HepG2 (cell line): ENCODE results near the gene PTPRC. TPM values are rescaled to one million over a fixed set of nuclear protein-coding genes. Genes with fewer than 3 reads are reported as not detected.

Source experiments
- ATF4 ChIP-seq, 2 experiments: fragments of 450-650 bp in 1 of 2; sonication (generic) in 1 of 2; formaldehyde crosslinking; IDR thresholded peaks; 2 replicates each; pipeline versions ENCODE4 v1.5.0 to v1.8.0; 2020 to 2022; ENCODE audit warnings: mild to moderate bottlenecking in 1 of 2, missing genetic modification reagents in 1 of 2
- ATF5 ChIP-seq: sonication (generic); formaldehyde crosslinking; IDR thresholded peaks from 2 replicates; pipeline ENCODE4 v1.4.0; 2020; ENCODE audit warnings: mild to moderate bottlenecking, low read depth, missing genetic modification reagents
- ATF7-NPFF ChIP-seq: sonication (generic); formaldehyde crosslinking; IDR thresholded peaks from 2 replicates; pipeline ENCODE4 v1.8.1; 2023; ENCODE audit warnings: mild to moderate bottlenecking, low read depth, missing genetic modification reagents, moderate library complexity
- CAMTA2 ChIP-seq: sonication (generic); formaldehyde crosslinking; IDR thresholded peaks from 2 replicates; pipeline ENCODE4 v1.4.0; 2020; ENCODE audit warnings: mild to moderate bottlenecking, missing genetic modification reagents, borderline replicate concordance
- CEBPG ChIP-seq: IDR thresholded peaks from 2 replicates; pipeline ENCODE4 v1.6.1; 2016
- CTCF ChIP-seq: sonication (generic); formaldehyde crosslinking; IDR thresholded peaks from 2 replicates; pipeline ENCODE4 v1.5.0; 2020; ENCODE audit warnings: mild to moderate bottlenecking, missing genetic modification reagents, moderate library complexity
- DDIT3 ChIP-seq: sonication (generic); formaldehyde crosslinking; IDR thresholded peaks from 2 replicates; pipeline ENCODE4 v1.4.0; 2020; ENCODE audit warnings: mild to moderate bottlenecking, missing genetic modification reagents
- GFI1 ChIP-seq: sonication (generic); formaldehyde crosslinking; IDR thresholded peaks from 2 replicates; pipeline ENCODE4 v1.5.0; 2020; ENCODE audit warnings: missing genetic modification reagents, mild to moderate bottlenecking, borderline replicate concordance
- HNF1A ChIP-seq, 2 experiments: sonication (generic) in 1 of 2; formaldehyde crosslinking in 1 of 2; IDR thresholded peaks; 2 replicates each; pipeline versions ENCODE4 v1.4.0 to v1.6.1; 2016 to 2020; ENCODE audit warnings: borderline replicate concordance in 1 of 2, low read depth in 1 of 2, mild to moderate bottlenecking in 1 of 2, missing genetic modification reagents in 1 of 2
- JARID2 ChIP-seq: sonication (generic); formaldehyde crosslinking; IDR thresholded peaks from 2 replicates; pipeline ENCODE4 v1.8.1; 2023; ENCODE audit warnings: missing genetic modification reagents, inconsistent platforms; ENCODE audit not compliant: insufficient replicate concordance
- KDM2A ChIP-seq: sonication (generic); formaldehyde crosslinking; IDR thresholded peaks from 2 replicates; pipeline ENCODE4 v1.4.0; 2020; ENCODE audit warnings: low read depth, missing genetic modification reagents, borderline replicate concordance
- MBNL3 ChIP-seq: fragments of 250-450 bp; sonication (Bioruptor Pico); conservative IDR thresholded peaks from 2 replicates; pipeline ENCODE4 v1.8.0; 2022; ENCODE audit warnings: mild to moderate bottlenecking, inconsistent platforms
- MXI1 ChIP-seq: IDR thresholded peaks from 3 replicates; pipeline ENCODE4 v1.6.1; 2012; ENCODE audit warnings: low read depth, low read length, inconsistent platforms, borderline replicate concordance
- NFKBIZ ChIP-seq: IDR thresholded peaks from 2 replicates; pipeline ENCODE4 v1.6.1; 2018; ENCODE audit warnings: missing genetic modification reagents, missing compliant biosample characterization
- SIX1 ChIP-seq: sonication (generic); formaldehyde crosslinking; IDR thresholded peaks from 2 replicates; pipeline ENCODE4 v1.4.0; 2020; ENCODE audit warnings: missing genetic modification reagents, borderline replicate concordance
- STAG1 ChIP-seq: sonication (generic); formaldehyde crosslinking; IDR thresholded peaks from 2 replicates; pipeline ENCODE4 v1.4.0; 2020; ENCODE audit warnings: missing genetic modification reagents
- ZC3H13 ChIP-seq: sonication (generic); formaldehyde crosslinking; IDR thresholded peaks from 2 replicates; pipeline ENCODE4 v1.8.1; 2023; ENCODE audit warnings: mild to moderate bottlenecking, missing genetic modification reagents, moderate library complexity
- ZNF20 ChIP-seq: sonication (generic); formaldehyde crosslinking; IDR thresholded peaks from 2 replicates; pipeline ENCODE4 v1.4.0; 2020; ENCODE audit warnings: mild to moderate bottlenecking, moderate library complexity, missing genetic modification reagents
- ZNF30 ChIP-seq: sonication (generic); formaldehyde crosslinking; IDR thresholded peaks from 2 replicates; pipeline ENCODE4 v1.5.0; 2020; ENCODE audit warnings: mild to moderate bottlenecking, missing genetic modification reagents
- ZNF616 ChIP-seq: sonication (generic); formaldehyde crosslinking; IDR thresholded peaks from 2 replicates; pipeline ENCODE4 v1.5.0; 2020; ENCODE audit warnings: low read depth, mild to moderate bottlenecking, missing genetic modification reagents
- polyA plus RNA-seq, 8 experiments: library from polyadenylated mRNA; depleted of rRNA in 3 of 8; stranded (reverse) in 7 of 8; unstranded in 1 of 8; fragments of >200 nt; fragmentation: Illumina TruSeq in 4 of 8; extraction: Trizol in 4 of 8; gene quantifications; 2 replicates each; pipeline versions ENCODE4 v1.2.1 to v1.2.3, GENCODE V29; 2011 to 2016; ENCODE audit warnings: low read depth in 4 of 8, missing spikeins in 1 of 8, mixed read lengths in 1 of 8; ENCODE audit not compliant: insufficient read depth in 1 of 8
- total RNA-seq, 5 experiments: library from RNA; depleted of rRNA; stranded (reverse); fragments of >200 nt; fragmentation: Illumina TruSeq; extraction: Trizol; gene quantifications; 2 replicates each; pipeline ENCODE4 v1.2.3, GENCODE V29; 2016; ENCODE audit warnings: low read depth in 1 of 5

PTPRC gene
- total and polyA plus RNA-seq, 2 of the 13 experiments (the other 11 are each of a cell fraction or from before 2014, with no cell fraction given) = not detected

- TF ChIP-seq ATF5 (CRISPR knock-in tag) (no peak), CTCF (CRISPR knock-in tag) (peak; percentile 79), CEBPG (CRISPR knock-in tag) (no peak), ZC3H13 (no peak), ATF4 (CRISPR knock-in tag; IDR thresholded peaks at IDR 0.05) (peak in 1 of 2 experiments; percentile 74; a peak in 2 of 4 replicates), MXI1 (no peak), MBNL3 (CRISPR knock-in tag) (no peak), STAG1 (CRISPR knock-in tag) (peak; percentile 42), JARID2 (CRISPR knock-in tag) (no peak), GFI1 (no peak), SIX1 (CRISPR knock-in tag) (no peak), NFKBIZ (CRISPR knock-in tag) (no peak), ZNF30 (CRISPR knock-in tag) (no peak), DDIT3 (CRISPR knock-in tag) (no peak), ZNF616 (CRISPR knock-in tag) (no peak), ATF7-NPFF (no peak), HNF1A (IDR thresholded peaks at IDR 0.05; ENCODE audit: low read depth) (no peak), HNF1A (CRISPR knock-in tag; IDR thresholded peaks at IDR 0.05; ENCODE audit: borderline replicate concordance) (no peak), KDM2A (peak; percentile 41; the same call in 1 of the 2 replicates), ZNF20 (CRISPR knock-in tag) (no peak), CAMTA2 (CRISPR knock-in tag) (no peak)
Observed at GRCh38 chr1:198699167-198700015, 60.6 kb downstream of the PTPRC start (continued).
